Esophagus muscularis mucosa (tissue), 3 donors: Measurements from ENCODE around the gene LRRK1.

Experiments
- POLR2A ChIP-seq: fragments of 450-650 bp; IDR thresholded peaks from one replicate; pipeline ENCODE4 v1.6.1; 2017; ENCODE audit warnings: antibody characterized with exemption, moderate library complexity, mild to moderate bottlenecking, low read depth
- TF ChIP-seq, protein P1 (sequence below), 3 experiments: fragments of 200-600 bp in 2 of 3; fragments of 450-650 bp in 1 of 3; sonication (generic) in 2 of 3; IDR thresholded peaks; one replicate each; pipeline ENCODE4 v1.5.1; 2017 to 2019; ENCODE audit warnings: antibody characterized with exemption in 3 of 3, mild to moderate bottlenecking in 2 of 3, moderate library complexity in 1 of 3

DNA sequence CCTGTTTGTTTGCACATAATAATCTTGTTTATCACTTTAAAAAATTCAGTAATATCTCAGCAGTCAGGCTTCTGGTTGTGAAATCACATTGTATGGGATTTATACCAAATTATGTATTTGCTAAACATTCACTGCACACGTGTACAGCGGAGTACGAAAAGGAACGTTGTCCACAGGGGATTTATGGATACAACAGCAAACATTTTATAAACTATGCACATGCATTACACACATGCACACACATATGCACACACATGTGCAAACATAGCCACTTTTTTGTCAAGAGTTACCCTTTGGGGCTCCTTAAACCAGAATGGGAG, 150.5 kb downstream of the LRRK1 start:
- TF ChIP-seq POLR2A = no peak
- TF ChIP-seq, protein P1, sequence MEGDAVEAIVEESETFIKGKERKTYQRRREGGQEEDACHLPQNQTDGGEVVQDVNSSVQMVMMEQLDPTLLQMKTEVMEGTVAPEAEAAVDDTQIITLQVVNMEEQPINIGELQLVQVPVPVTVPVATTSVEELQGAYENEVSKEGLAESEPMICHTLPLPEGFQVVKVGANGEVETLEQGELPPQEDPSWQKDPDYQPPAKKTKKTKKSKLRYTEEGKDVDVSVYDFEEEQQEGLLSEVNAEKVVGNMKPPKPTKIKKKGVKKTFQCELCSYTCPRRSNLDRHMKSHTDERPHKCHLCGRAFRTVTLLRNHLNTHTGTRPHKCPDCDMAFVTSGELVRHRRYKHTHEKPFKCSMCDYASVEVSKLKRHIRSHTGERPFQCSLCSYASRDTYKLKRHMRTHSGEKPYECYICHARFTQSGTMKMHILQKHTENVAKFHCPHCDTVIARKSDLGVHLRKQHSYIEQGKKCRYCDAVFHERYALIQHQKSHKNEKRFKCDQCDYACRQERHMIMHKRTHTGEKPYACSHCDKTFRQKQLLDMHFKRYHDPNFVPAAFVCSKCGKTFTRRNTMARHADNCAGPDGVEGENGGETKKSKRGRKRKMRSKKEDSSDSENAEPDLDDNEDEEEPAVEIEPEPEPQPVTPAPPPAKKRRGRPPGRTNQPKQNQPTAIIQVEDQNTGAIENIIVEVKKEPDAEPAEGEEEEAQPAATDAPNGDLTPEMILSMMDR (IDR thresholded peaks at IDR 0.05) = no peak
